Tibial nerve (tissue), 4 donors: ENCODE data around the gene ZNF460. TPM values are rescaled to one million over a fixed set of nuclear protein-coding genes. Genes with fewer than 3 reads are reported as not detected.

Experiments used
- DNase-seq, 2 donors: peaks; one replicate each; pipeline ENCODE4 v3.0.0-alpha.2; 2019; ENCODE audit warnings: low spot score in 2 of 2
- H3K27ac ChIP-seq, 4 donors: fragments of 200-600 bp; sonication (generic) in 3 of 4; one replicate each; pipeline ENCODE4 v1.5.1; 2017 to 2019; ENCODE audit warnings: mild to moderate bottlenecking in 1 of 4
- H3K27me3 ChIP-seq, 2 donors: fragments of 200-600 bp; sonication (generic) in 1 of 2; one replicate each; pipeline versions ENCODE4 v1.5.1 to v1.6.0; 2017 to 2019
- H3K36me3 ChIP-seq, 3 donors: fragments of 200-600 bp; sonication (generic); one replicate each; pipeline ENCODE4 v1.5.1; 2018 to 2019
- H3K4me1 ChIP-seq, 4 donors: fragments of 200-600 bp; sonication (generic) in 3 of 4; one replicate each; pipeline ENCODE4 v1.5.1; 2017 to 2019
- H3K4me3 ChIP-seq, 4 donors: fragments of 200-600 bp; sonication (generic) in 3 of 4; one replicate each; pipeline ENCODE4 v1.5.1; 2017 to 2019; ENCODE audit warnings: mild to moderate bottlenecking in 1 of 4, moderate library complexity in 1 of 4
- H3K9me3 ChIP-seq, 4 donors: fragments of 200-600 bp; sonication (generic) in 3 of 4; one replicate each; pipeline ENCODE4 v1.5.1; 2017 to 2019
- EP300 ChIP-seq, 2 donors: sonication (generic); formaldehyde crosslinking; IDR thresholded peaks; one replicate each; pipeline ENCODE4 v1.6.1; 2017; ENCODE audit warnings: antibody characterized with exemption in 2 of 2, mild to moderate bottlenecking in 1 of 2
- POLR2A ChIP-seq, 2 donors: fragments of 450-650 bp; IDR thresholded peaks; one replicate each; pipeline ENCODE4 v1.6.1; 2017; ENCODE audit warnings: antibody characterized with exemption in 2 of 2, mild to moderate bottlenecking in 2 of 2, moderate library complexity in 2 of 2
- WGBS, 2 donors: methylation state at CpG; one replicate each; pipeline ENCODE4 v1.1.5; 2018; 5-methylcytosine and 5-hydroxymethylcytosine counted together
- total RNA-seq, 4 donors: library from RNA; depleted of rRNA; stranded (reverse); fragments of >200 nt; gene quantifications; one replicate each; pipeline ENCODE4 v1.1.0, GENCODE V29; 2016
- TF ChIP-seq, protein P1 (sequence below), 5 experiments: fragments of 200-600 bp in 3 of 5; fragments of 450-650 bp in 2 of 5; sonication (generic) in 3 of 5; IDR thresholded peaks; one replicate each; pipeline ENCODE4 v1.5.1; 2016 to 2019; ENCODE audit warnings: antibody characterized with exemption in 5 of 5, mild to moderate bottlenecking in 3 of 5, moderate library complexity in 2 of 5

The ZNF460 gene
- total RNA-seq, result 10 to 100 TPM; 68.4 to 94.3 (median 85.1) TPM

DNA sequence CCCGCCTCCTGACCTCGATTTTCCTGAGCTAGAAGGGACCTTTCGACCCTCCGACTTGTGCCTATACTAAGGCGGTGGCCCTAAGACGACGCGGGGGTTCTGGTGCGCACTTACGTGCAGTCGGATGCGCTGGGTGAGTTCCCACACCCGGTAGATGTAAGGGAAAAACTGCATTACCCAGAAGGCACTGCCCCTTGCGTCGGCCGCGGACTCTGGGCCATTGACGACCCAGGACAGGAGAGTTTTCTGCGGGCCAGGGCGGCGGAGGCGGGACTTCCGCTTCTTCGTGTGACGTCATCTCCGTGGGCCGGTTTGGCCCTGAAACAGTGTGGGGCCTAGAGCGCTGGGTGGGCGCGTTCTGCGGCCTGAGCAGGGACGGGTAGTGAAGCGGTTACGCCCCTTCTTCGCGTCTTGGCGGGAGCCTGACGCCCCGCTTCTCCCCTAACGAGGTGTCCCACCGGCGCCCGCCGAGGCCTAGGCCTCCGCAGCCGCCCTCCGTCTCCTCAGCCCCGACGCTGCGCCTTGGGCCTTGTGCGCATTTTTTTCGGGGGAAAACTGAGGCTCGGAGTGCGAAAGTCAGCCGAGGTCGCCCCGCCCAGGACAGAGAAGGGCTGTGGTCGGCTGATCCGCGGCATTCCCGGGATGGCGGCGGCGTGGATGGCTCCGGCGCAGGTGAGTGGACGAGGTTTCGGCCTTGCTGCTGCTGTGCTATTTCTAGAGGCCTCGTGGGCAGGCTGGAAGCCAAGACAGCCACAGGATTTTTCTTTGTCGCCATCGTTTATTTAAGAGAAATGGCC, at the start of gene ZNF460:
ZNF460 (plus strand) TSS at position 321 of the 797 bp plus-strand sequence; CDS start at position 643, 322 bp downstream.
- H3K27ac ChIP-seq, result peak within 1 kb of the TSS; percentile 89 to 99 (median 98)

DNA sequence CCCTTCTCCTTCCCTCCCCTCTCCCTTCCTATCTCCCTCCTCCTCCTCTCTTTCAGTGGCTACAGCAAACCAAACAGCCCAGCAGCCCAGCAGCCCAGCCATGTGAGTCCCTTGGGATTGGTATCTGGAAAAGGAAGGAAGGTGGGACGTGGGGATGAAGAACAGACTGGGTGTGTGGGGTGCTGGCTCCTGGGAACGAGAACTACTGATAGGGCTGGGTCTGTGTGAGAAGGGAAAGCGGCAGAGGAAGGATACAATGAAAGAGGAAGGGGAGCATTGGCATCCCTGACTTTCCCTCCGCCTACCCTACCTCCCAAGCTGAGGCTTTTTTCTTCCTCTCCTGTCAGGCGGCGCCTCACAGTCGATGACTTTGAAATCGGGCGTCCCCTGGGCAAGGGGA, 48.6 kb upstream of the ZNF460 start:
- Histone ChIP-seq H3K4me3 (no peak overlapping the region), H3K27me3 (no peaks in the 10 kb centered on the region), H3K9me3 (peaks cover 0 to 9% (median 0%) of the 10 kb centered on the region in 4 donors), H3K36me3 (peaks cover 0 to 29% (median 0%) of the 10 kb centered on the region in 3 donors), H3K4me1 (no peaks in the 10 kb centered on the region), H3K27ac (no peak overlapping the region)
- WGBS, 2 donors, result 68 to 72% methylated on average over 9 of the region's 9 CpGs
- TF ChIP-seq EP300 (IDR thresholded peaks at IDR 0.05) (no peak), POLR2A (IDR thresholded peaks at IDR 0.05) (no peak)
- TF ChIP-seq, protein P1, sequence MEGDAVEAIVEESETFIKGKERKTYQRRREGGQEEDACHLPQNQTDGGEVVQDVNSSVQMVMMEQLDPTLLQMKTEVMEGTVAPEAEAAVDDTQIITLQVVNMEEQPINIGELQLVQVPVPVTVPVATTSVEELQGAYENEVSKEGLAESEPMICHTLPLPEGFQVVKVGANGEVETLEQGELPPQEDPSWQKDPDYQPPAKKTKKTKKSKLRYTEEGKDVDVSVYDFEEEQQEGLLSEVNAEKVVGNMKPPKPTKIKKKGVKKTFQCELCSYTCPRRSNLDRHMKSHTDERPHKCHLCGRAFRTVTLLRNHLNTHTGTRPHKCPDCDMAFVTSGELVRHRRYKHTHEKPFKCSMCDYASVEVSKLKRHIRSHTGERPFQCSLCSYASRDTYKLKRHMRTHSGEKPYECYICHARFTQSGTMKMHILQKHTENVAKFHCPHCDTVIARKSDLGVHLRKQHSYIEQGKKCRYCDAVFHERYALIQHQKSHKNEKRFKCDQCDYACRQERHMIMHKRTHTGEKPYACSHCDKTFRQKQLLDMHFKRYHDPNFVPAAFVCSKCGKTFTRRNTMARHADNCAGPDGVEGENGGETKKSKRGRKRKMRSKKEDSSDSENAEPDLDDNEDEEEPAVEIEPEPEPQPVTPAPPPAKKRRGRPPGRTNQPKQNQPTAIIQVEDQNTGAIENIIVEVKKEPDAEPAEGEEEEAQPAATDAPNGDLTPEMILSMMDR (IDR thresholded peaks at IDR 0.05), result no peak
- DNase-seq, result no peak

More for the DNA sequence above, at the start of gene ZNF460:
- TF ChIP-seq POLR2A (IDR thresholded peaks at IDR 0.05) (peak; percentile 17 to 71), EP300 (IDR thresholded peaks at IDR 0.05) (peak; percentile 65 to 91)
- TF ChIP-seq, protein P1 (IDR thresholded peaks at IDR 0.05), result peak in 2 of 5 experiments; percentile 7 to 43
- peaks cover 0 to 48% (median 13%) of the 10 kb centered on the region in 3 donors for H3K36me3 ChIP-seq
- DNase-seq, result peak; percentile 89 to 92
- peaks cover 0 to 15% (median 1%) of the 10 kb centered on the region in 4 donors for H3K9me3 ChIP-seq
- no peaks in the 10 kb centered on the region for H3K27me3 ChIP-seq
- H3K4me3 ChIP-seq, result peak within 1 kb of the TSS; percentile 77 to 97 (median 90)
- peaks cover 0 to 43% (median 12%) of the 10 kb centered on the region in 4 donors for H3K4me1 ChIP-seq
- 0 to 1% methylated on average over 35 to 46 of the region's 71 CpGs for WGBS, 2 donors

DNA sequence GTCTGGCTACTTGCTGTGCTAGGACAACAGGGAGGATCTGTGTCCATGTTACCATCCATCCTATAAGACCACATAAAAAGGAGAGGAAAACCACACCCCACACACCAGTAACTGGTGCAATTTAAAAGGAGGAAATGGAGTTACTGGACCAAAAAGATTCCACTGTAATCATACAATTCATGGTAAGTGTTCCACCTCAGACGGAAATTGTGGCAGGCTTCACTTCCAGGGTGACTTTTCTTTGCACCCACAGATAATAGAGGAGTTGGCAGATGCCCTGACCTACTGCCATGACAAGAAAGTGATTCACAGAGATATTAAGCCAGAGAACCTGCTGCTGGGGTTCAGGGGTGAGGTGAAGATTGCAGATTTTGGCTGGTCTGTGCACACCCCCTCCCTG, 47.1 kb upstream of the ZNF460 start:
- peaks cover 0 to 29% (median 0%) of the 10 kb centered on the region in 3 donors for H3K36me3 ChIP-seq
- H3K9me3 ChIP-seq, result peaks cover 0 to 9% (median 0%) of the 10 kb centered on the region in 4 donors
- no peak for DNase-seq
- TF ChIP-seq POLR2A (IDR thresholded peaks at IDR 0.05) (no peak), EP300 (IDR thresholded peaks at IDR 0.05) (no peak)
- TF ChIP-seq, protein P1 (IDR thresholded peaks at IDR 0.05), result no peak
- no peak overlapping the region for H3K27ac ChIP-seq
- no peaks in the 10 kb centered on the region for H3K4me1 ChIP-seq
- 82 to 86% methylated on average over 1 of the region's 1 CpG for WGBS, 2 donors
- H3K4me3 ChIP-seq, result no peak overlapping the region
- no peaks in the 10 kb centered on the region for H3K27me3 ChIP-seq

DNA sequence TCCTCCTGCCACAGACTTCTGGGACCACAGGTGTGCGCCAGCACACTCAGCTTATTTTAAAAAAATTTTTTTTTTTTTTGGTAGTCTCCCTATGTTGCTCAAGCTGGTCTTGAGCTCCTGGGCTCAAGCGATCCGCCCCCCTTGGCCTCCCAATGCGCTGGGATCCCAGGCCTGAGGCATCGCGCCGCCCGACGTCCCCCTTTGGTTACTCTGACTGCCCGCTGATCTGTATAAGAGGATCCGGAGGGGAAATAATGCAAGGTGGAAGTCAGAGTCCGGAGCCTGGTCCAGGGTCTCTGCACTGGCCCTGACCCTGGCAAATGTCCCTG, 40.3 kb upstream of the ZNF460 start:
- DNase-seq, result no peak
- WGBS, 2 donors, result 12 to 16% methylated on average over 11 to 12 of the region's 12 CpGs
- peak overlapping the region; percentile 72 to 96 (median 84) for H3K4me3 ChIP-seq
- TF ChIP-seq POLR2A (IDR thresholded peaks at IDR 0.05), result no peak
- TF ChIP-seq, protein P1 (IDR thresholded peaks at IDR 0.05), result no peak
- no peak for TF ChIP-seq EP300 (IDR thresholded peaks at IDR 0.05)
- H3K27ac ChIP-seq, result peak overlapping the region; percentile 82 to 94 (median 91)
- H3K4me1 ChIP-seq, result peaks cover 3 to 25% (median 17%) of the 10 kb centered on the region in 4 donors
- no peaks in the 10 kb centered on the region for H3K27me3 ChIP-seq
- peaks cover 0 to 5% (median 0%) of the 10 kb centered on the region in 4 donors for H3K9me3 ChIP-seq
- peaks cover under 1 to 34% (median 10%) of the 10 kb centered on the region in 3 donors for H3K36me3 ChIP-seq
